Mononuclear cell (primary cell): Measurements from ENCODE around the gene MAPK1. TPM values are rescaled to one million over a fixed set of nuclear protein-coding genes. Genes with fewer than 3 reads are reported as not detected.
"Not testable (repeated sequence)": the region's sequence is repeated elsewhere in the genome, so short reads cannot be mapped to it uniquely, and the experiment has no call there.

Source experiments
- H3K27me3 ChIP-seq: 2 replicates; pipeline ENCODE4 v1.6.0; 2011; ENCODE audit warnings: low read length, control low read depth; ENCODE audit not compliant: insufficient read depth
- H3K4me1 ChIP-seq: 2 replicates; pipeline ENCODE4 v1.5.1; 2011; ENCODE audit warnings: mild to moderate bottlenecking, low read length, control low read depth; ENCODE audit not compliant: insufficient read depth
- H3K4me3 ChIP-seq: 2 replicates; pipeline ENCODE4 v1.5.1; 2011; ENCODE audit warnings: mild to moderate bottlenecking, low read length, moderate library complexity
- H3K9me3 ChIP-seq: 2 replicates; pipeline ENCODE4 v1.5.1; 2011; ENCODE audit warnings: low read depth, mild to moderate bottlenecking, control low read depth, low read length
- total RNA-seq: library from RNA; depleted of rRNA; stranded (reverse); fragments of >200 nt; gene quantifications from one replicate; pipeline ENCODE4 v1.2.3, GENCODE V29; 2012

Gene MAPK1
- total RNA-seq, 1 donor = 30.0 TPM

- H3K4me3 ChIP-seq = no peak overlapping the region
- no peaks in the 10 kb centered on the region for H3K27me3 ChIP-seq
- H3K4me1 ChIP-seq = no peaks in the 10 kb centered on the region
Observed at GRCh38 chr22:21802056-21802455, 65.4 kb downstream of the MAPK1 start.

GRCh38 chr22:21801304-21801644 lies 66.2 kb downstream of the MAPK1 start:
- not testable (repeated sequence) for H3K9me3 ChIP-seq, H3K4me3 ChIP-seq, H3K27me3 ChIP-seq, H3K4me1 ChIP-seq

More at GRCh38 chr22:21802056-21802455, 65.4 kb downstream of the MAPK1 start:
- H3K9me3 ChIP-seq = no peaks in the 10 kb centered on the region

GRCh38 chr22:21800552-21801303 lies 66.7 kb downstream of the MAPK1 start:
- Histone ChIP-seq H3K4me3 (no peak overlapping the region), H3K9me3 (no peaks in the 10 kb centered on the region), H3K27me3 (no peaks in the 10 kb centered on the region), H3K4me1 (no peaks in the 10 kb centered on the region)

DNA sequence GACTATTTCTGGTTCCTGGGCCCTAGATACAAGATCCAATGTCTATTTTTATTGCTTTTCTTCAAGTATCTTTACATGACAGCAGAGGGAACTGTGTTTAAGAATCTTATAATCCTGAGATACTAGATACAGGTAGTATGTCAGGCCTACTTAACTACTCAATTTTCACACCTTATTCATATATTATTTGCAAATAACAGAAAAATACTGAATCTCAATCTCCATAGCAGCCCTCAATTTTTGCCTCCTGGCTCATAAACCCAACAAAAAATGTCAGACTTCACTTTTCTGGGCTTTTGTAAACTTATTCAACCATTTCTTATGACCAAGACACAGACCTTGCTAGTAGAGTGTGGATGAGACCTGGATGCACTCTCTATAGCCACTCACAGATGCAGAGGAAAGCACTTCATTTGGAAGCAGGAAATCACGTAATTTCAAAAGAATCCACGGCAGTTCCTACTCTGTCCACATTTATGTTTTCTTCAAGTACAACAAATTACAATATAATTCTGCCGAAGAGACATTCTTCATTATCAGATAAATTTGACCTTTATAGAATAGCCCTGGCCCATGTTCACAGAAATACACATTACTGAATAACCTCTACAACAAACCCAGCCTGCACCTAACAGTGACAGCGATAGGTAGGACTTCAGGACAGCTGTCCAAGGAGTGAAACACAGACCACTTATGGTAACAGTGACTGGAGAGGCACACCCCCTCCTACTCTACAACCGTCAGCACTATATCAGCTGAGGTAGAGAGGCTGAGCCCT lies 69.8 kb downstream of the MAPK1 start:
- Histone ChIP-seq H3K4me3 (no peak overlapping the region), H3K4me1 (no peaks in the 10 kb centered on the region), H3K9me3 (no peaks in the 10 kb centered on the region), H3K27me3 (no peaks in the 10 kb centered on the region)

DNA sequence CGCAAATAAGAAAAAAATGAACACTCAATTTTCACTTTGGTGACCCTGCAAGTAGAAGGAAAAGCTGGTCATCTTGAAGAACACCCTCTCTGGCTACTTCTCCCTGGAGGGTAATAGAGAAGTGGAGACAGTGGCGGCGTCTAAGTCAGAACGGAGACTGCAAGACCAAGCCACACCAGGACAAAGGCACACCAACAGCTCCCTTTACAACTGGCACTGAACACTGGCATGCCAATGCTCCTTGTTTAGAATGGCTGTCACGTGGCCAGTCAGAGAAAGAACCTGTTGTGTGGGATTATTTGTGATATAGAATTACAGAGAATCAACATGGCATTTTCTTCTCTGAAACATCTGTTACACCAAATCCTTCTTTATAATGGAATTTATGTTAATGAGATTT lies 70.6 kb downstream of the MAPK1 start:
- H3K27me3 ChIP-seq = no peaks in the 10 kb centered on the region
- no peaks in the 10 kb centered on the region for H3K4me1 ChIP-seq
- no peaks in the 10 kb centered on the region for H3K9me3 ChIP-seq
- H3K4me3 ChIP-seq = no peak overlapping the region

GRCh38 chr22:21796231-21796630 lies 71.2 kb downstream of the MAPK1 start:
- H3K4me3 ChIP-seq = no peak overlapping the region
- no peaks in the 10 kb centered on the region for H3K4me1 ChIP-seq
- no peaks in the 10 kb centered on the region for H3K9me3 ChIP-seq
- H3K27me3 ChIP-seq = no peaks in the 10 kb centered on the region

DNA sequence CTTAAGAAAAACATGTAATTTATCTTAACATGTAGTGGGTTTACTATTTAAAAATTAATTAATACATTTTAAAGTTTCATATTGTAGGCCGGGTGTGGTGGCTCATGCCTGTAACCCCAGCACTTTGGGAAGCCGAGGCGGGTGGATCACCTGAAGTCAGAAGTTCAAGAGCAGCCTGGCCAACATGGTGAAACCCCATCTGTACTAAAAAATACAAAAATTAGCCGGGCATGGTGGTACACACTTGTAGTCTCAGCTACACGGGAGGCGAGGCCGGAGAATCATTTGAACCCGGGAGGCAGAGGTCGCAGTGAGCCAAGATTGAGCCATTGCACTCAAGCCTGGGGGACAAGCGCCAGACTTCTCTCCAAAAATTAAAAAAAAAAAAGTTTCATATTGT lies 73.7 kb downstream of the MAPK1 start:
- not testable (repeated sequence) for H3K27me3 ChIP-seq, H3K4me3 ChIP-seq, H3K9me3 ChIP-seq, H3K4me1 ChIP-seq

- no peak overlapping the region for H3K4me3 ChIP-seq
- no peaks in the 10 kb centered on the region for H3K9me3 ChIP-seq
- H3K4me1 ChIP-seq = no peaks in the 10 kb centered on the region
- no peaks in the 10 kb centered on the region for H3K27me3 ChIP-seq
Observed at GRCh38 chr22:21791635-21792625, 75.5 kb downstream of the MAPK1 start.

DNA sequence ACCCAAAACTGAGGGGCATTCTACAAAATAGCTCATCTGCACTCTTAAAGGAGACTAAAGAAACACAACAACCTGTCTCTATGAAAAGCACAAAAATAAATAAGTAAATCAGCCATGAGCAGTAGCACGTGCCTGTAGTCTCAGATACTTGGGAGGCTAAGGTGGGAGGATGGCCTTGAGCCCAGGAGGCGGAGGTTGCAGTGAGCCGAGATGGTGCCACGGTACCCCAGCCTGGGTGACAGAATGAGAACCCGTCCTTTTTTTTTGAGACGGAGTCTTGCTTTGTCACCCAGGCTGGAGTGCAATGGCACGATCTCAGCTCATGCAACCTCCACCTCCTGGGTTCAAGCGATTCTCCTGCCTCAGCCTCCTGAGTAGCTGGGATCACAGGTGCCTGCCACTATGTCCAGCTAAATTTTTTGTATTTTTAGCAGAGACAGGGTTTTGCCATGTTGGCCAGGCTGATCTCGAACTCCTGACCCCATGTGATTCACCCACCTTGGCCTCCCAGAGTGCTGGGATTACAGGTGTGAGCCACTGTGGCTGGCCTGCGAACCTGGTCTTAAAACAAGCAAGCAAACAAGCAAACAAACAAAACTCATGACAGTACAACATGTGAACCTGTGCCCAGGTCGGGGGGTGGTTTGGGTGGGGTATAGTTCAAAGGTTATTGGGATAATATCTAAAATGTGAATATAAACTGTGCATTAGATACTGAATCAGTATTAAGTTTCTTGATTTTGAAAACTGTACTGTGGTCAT lies 76.4 kb downstream of the MAPK1 start:
- H3K27me3 ChIP-seq, H3K4me1 ChIP-seq, H3K9me3 ChIP-seq, H3K4me3 ChIP-seq: not testable (repeated sequence)

DNA sequence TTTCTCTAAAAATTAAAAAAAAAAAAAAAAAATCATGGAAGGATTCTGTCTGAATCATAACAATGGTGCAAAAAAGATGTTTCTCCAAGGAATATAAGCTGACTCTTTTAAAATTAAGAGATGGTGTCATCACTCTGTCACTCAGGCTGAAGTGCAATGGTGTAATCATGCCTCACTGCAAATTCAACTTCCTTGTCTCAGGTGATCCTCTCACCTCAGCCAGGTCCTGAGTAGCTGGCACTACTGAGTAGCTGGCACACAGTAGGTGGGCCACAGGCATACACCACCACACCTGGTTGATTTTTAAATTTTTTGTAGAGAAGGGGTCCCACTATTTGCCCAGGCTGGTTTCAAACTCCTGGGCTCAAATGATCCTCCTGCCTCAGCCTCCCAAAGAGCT lies 77.1 kb downstream of the MAPK1 start:
- no peaks in the 10 kb centered on the region for H3K4me1 ChIP-seq
- H3K4me3 ChIP-seq = no peak overlapping the region
- H3K27me3 ChIP-seq = no peaks in the 10 kb centered on the region

GRCh38 chr22:21787565-21787964 lies 79.9 kb downstream of the MAPK1 start:
- not testable (repeated sequence) for H3K9me3 ChIP-seq, H3K27me3 ChIP-seq, H3K4me3 ChIP-seq, H3K4me1 ChIP-seq

More for the DNA sequence above, 77.1 kb downstream of the MAPK1 start:
- H3K9me3 ChIP-seq = no peaks in the 10 kb centered on the region

- no peaks in the 10 kb centered on the region for H3K27me3 ChIP-seq
- H3K4me3 ChIP-seq = no peak overlapping the region
- no peaks in the 10 kb centered on the region for H3K9me3 ChIP-seq
- no peaks in the 10 kb centered on the region for H3K4me1 ChIP-seq
Observed at GRCh38 chr22:21780259-21780658, 87.2 kb downstream of the MAPK1 start.

DNA sequence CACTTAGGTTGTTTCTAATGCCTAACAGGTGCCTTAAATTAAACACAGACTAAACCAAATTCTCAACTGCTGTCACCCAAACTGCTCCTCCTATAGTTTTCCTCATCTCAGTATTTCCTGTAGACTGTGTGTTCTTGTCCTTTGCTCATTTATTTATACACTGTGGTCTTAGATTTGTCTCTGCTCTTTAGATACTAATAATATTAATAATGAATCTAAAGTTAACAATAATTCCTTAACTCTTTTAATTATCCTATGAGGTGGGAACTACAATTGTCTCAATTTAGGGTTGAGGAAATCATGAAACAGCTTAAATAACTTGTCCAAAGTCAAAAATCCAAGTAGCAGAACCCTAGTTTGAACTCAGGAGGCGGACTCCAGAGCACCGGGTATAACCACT lies 88.0 kb downstream of the MAPK1 start:
- Histone ChIP-seq H3K4me3 (no peak overlapping the region), H3K4me1 (no peaks in the 10 kb centered on the region), H3K27me3 (no peaks in the 10 kb centered on the region), H3K9me3 (no peaks in the 10 kb centered on the region)

DNA sequence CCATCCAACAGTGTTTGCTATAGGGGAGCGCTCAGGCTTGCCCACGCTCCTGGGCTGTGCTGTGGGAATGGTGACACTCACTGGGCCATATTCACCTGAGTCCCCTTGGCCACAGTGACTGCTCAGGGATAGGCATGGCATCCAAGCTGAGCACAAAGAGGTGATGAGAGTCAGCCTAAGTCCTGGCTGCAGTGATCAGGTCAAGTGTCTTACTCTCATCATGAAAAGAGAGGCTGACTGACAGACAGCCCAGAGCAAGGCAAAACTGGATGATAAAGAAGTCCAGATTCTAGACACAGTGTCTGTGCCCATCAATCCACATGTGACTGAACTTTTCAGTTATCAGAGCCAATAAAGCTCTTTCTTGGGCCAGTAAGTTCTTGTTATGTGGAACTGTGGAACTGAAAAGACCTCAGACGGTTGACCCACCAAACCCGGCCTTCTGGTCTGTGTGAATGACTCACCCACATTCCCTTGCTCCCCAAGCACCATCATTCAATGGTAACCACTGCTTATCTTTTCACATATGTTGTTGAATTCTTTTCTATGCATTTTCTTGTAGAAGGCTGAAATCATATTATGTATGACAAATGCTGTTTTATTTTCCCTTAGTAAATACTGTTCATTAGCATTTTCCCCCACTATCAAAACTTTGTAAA lies 88.6 kb downstream of the MAPK1 start:
- no peak overlapping the region for H3K4me3 ChIP-seq
- no peaks in the 10 kb centered on the region for H3K4me1 ChIP-seq
- no peaks in the 10 kb centered on the region for H3K9me3 ChIP-seq

More for the DNA sequence above, 88.6 kb downstream of the MAPK1 start:
- no peaks in the 10 kb centered on the region for H3K27me3 ChIP-seq
